Measurements from ENCODE around the gene EIF4E1B. TPM values are rescaled to one million over a fixed set of nuclear protein-coding genes. Genes with fewer than 3 reads are reported as not detected.
A peak's percentile ranks its signal among the peaks of the same experiment; 100 is the strongest.

EIF4E1B gene
- polyA plus RNA-seq, 2 donors, result not detected

DNA sequence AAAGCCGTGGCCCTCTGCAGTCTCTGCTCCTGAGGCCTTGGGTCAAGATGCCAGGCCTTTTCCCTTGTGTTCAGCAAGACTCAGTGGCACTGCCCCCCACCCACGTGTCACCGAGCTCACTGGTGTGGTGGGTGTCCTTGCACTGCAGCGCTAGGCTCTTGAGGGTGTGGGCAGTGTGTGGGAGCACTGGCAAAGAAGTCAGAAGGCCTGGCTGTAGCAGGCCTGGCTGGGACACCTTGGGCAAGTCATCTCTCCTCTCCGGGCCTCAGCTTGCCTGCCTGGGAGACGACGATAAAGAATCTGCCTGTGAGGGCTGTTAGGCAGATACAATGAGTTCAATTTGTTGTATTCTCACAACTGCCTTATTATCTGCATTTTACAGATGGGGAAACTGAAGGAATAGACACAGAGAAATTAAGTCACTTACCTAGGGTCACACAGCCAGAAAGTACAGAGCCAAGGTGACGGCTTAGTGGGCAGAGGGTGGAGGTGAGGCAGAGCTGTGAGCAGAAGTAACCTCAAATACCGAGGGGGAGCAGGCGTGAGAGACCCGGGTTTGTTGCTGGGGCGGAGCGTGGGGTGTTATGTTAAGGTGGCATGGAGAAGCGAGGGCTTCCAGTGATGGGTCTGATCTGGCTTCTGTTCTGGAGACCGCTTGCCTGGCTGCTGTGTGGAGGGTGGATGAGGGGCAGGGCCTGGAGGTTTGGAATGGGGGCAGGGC lies 18.2 kb downstream of the EIF4E1B start:
- H3K36me3 ChIP-seq (ENCODE audit: control insufficient read depth in 2 of 2, insufficient read depth in 2 of 2, low read length in 1 of 2), result peaks cover 0 to 9% of the 10 kb centered on the region in 2 donors
- H3K4me1 ChIP-seq (ENCODE audit: control insufficient read depth in 2 of 2, insufficient read depth in 2 of 2, low read length in 1 of 2), result peaks cover 12 to 17% of the 10 kb centered on the region in 2 donors
- no peaks in the 10 kb centered on the region for H3K27me3 ChIP-seq (ENCODE audit: control insufficient read depth in 1 of 2, insufficient read depth in 2 of 2, low read length in 2 of 2)
- WGBS, 2 donors, result 60 to 61% methylated on average over 15 of the region's 15 CpGs
- H3K27ac ChIP-seq (ENCODE audit: low read depth in 2 of 2, low read length in 1 of 2), result peak overlapping the region in 1 of 2 donors; percentile 56
- H3K9me3 ChIP-seq (ENCODE audit: control insufficient read depth in 2 of 2, insufficient read depth in 1 of 2, low read depth in 1 of 2, low read length in 1 of 2), result no peaks in the 10 kb centered on the region
- peak overlapping the region; percentile 20 to 80 for H3K4me3 ChIP-seq (ENCODE audit: low read depth in 1 of 2, low read length in 2 of 2)

GRCh38 chr5:176650354-176650884 lies 19.9 kb downstream of the EIF4E1B start:
- no peaks in the 10 kb centered on the region for H3K27me3 ChIP-seq (ENCODE audit: control insufficient read depth in 1 of 2, insufficient read depth in 2 of 2, low read length in 2 of 2)
- peaks cover 8 to 23% of the 10 kb centered on the region in 2 donors for H3K4me1 ChIP-seq (ENCODE audit: control insufficient read depth in 2 of 2, insufficient read depth in 2 of 2, low read length in 1 of 2)
- no peak overlapping the region for H3K27ac ChIP-seq (ENCODE audit: low read depth in 2 of 2, low read length in 1 of 2)
- no peak overlapping the region for H3K4me3 ChIP-seq (ENCODE audit: low read depth in 1 of 2, low read length in 2 of 2)
- H3K9me3 ChIP-seq (ENCODE audit: control insufficient read depth in 2 of 2, insufficient read depth in 1 of 2, low read depth in 1 of 2, low read length in 1 of 2), result no peaks in the 10 kb centered on the region
- peaks cover 0 to 9% of the 10 kb centered on the region in 2 donors for H3K36me3 ChIP-seq (ENCODE audit: control insufficient read depth in 2 of 2, insufficient read depth in 2 of 2, low read length in 1 of 2)
- 74 to 78% methylated on average over 8 of the region's 8 CpGs for WGBS, 2 donors

DNA sequence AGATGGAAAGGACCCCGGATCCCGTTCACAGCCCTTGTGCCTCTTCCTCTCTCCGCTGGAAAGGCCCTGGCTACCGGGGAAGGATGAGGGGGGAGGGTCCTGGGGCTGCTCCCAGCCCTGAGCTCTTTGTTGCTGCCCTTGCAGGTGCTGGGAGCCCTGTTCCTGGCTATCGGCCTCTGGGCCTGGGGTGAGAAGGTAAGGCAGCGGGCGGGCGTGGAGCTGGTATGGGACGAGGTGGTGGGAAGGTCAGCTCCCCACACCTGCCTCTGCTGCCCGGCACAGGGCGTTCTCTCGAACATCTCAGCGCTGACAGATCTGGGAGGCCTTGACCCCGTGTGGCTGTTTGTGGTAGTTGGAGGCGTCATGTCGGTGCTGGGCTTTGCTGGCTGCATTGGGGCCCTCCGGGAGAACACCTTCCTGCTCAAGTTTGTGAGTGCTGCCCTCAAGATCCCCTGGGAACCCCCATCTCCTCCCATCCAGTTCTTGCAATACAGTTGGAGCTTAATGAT lies 21.1 kb downstream of the EIF4E1B start:
- peaks cover 0 to 16% of the 10 kb centered on the region in 2 donors for H3K36me3 ChIP-seq (ENCODE audit: control insufficient read depth in 2 of 2, insufficient read depth in 2 of 2, low read length in 1 of 2)
- H3K4me1 ChIP-seq (ENCODE audit: control insufficient read depth in 2 of 2, insufficient read depth in 2 of 2, low read length in 1 of 2), result peaks cover 8 to 23% of the 10 kb centered on the region in 2 donors
- 93% methylated on average over 17 of the region's 17 CpGs for WGBS, 2 donors
- no peak overlapping the region for H3K4me3 ChIP-seq (ENCODE audit: low read depth in 1 of 2, low read length in 2 of 2)
- H3K27ac ChIP-seq (ENCODE audit: low read depth in 2 of 2, low read length in 1 of 2), result no peak overlapping the region
- H3K27me3 ChIP-seq (ENCODE audit: control insufficient read depth in 1 of 2, insufficient read depth in 2 of 2, low read length in 2 of 2), result no peaks in the 10 kb centered on the region
- no peaks in the 10 kb centered on the region for H3K9me3 ChIP-seq (ENCODE audit: control insufficient read depth in 2 of 2, insufficient read depth in 1 of 2, low read depth in 1 of 2, low read length in 1 of 2)

- Histone ChIP-seq H3K27me3 (ENCODE audit: control insufficient read depth in 1 of 2, insufficient read depth in 2 of 2, low read length in 2 of 2) (no peaks in the 10 kb centered on the region), H3K36me3 (ENCODE audit: control insufficient read depth in 2 of 2, insufficient read depth in 2 of 2, low read length in 1 of 2) (peaks cover 0 to 19% of the 10 kb centered on the region in 2 donors)
Measured at GRCh38 chr5:176652136-176652535, 21.7 kb downstream of the EIF4E1B start.

GRCh38 chr5:176653401-176654385 lies 23.2 kb downstream of the EIF4E1B start:
- peaks cover 0 to 17% of the 10 kb centered on the region in 2 donors for H3K4me1 ChIP-seq (ENCODE audit: control insufficient read depth in 2 of 2, insufficient read depth in 2 of 2, low read length in 1 of 2)
- H3K36me3 ChIP-seq (ENCODE audit: control insufficient read depth in 2 of 2, insufficient read depth in 2 of 2, low read length in 1 of 2), result peaks cover 0 to 22% of the 10 kb centered on the region in 2 donors
- WGBS, 2 donors, result 60 to 64% methylated on average over 18 of the region's 18 CpGs
- no peaks in the 10 kb centered on the region for H3K9me3 ChIP-seq (ENCODE audit: control insufficient read depth in 2 of 2, insufficient read depth in 1 of 2, low read depth in 1 of 2, low read length in 1 of 2)
- peak overlapping the region in 1 of 2 donors; percentile 39 for H3K27ac ChIP-seq (ENCODE audit: low read depth in 2 of 2, low read length in 1 of 2)
- H3K27me3 ChIP-seq (ENCODE audit: control insufficient read depth in 1 of 2, insufficient read depth in 2 of 2, low read length in 2 of 2), result no peaks in the 10 kb centered on the region
- H3K4me3 ChIP-seq (ENCODE audit: low read depth in 1 of 2, low read length in 2 of 2), result no peak overlapping the region

More at GRCh38 chr5:176652136-176652535, 21.7 kb downstream of the EIF4E1B start:
- Histone ChIP-seq H3K4me1 (ENCODE audit: control insufficient read depth in 2 of 2, insufficient read depth in 2 of 2, low read length in 1 of 2) (peaks cover 8 to 21% of the 10 kb centered on the region in 2 donors), H3K4me3 (ENCODE audit: low read depth in 1 of 2, low read length in 2 of 2) (no peak overlapping the region), H3K9me3 (ENCODE audit: control insufficient read depth in 2 of 2, insufficient read depth in 1 of 2, low read depth in 1 of 2, low read length in 1 of 2) (no peaks in the 10 kb centered on the region), H3K27ac (ENCODE audit: low read depth in 2 of 2, low read length in 1 of 2) (no peak overlapping the region)
- 78 to 80% methylated on average over 8 of the region's 8 CpGs for WGBS, 2 donors

DNA sequence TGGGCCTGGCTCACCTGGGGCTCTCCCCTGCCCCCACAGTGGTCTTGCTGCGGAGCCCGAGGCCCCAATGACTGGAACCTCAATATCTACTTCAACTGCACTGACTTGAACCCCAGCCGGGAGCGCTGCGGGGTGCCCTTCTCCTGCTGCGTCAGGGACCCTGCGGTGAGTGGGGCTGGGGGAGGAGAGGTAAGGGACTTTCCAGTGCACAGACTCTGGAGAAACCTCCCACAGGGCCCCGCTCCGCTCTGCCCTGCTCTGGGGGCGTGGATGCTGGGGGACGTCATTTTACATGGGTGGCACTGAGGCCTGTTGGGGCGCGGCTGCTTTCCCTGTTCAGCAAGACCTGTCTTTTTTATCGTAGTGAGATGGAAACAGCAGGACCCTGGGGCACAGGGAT lies 24.4 kb downstream of the EIF4E1B start:
- Histone ChIP-seq H3K4me3 (ENCODE audit: low read depth in 1 of 2, low read length in 2 of 2) (no peak overlapping the region), H3K27ac (ENCODE audit: low read depth in 2 of 2, low read length in 1 of 2) (no peak overlapping the region), H3K4me1 (ENCODE audit: control insufficient read depth in 2 of 2, insufficient read depth in 2 of 2, low read length in 1 of 2) (peaks cover 0 to 18% of the 10 kb centered on the region in 2 donors), H3K9me3 (ENCODE audit: control insufficient read depth in 2 of 2, insufficient read depth in 1 of 2, low read depth in 1 of 2, low read length in 1 of 2) (no peaks in the 10 kb centered on the region), H3K27me3 (ENCODE audit: control insufficient read depth in 1 of 2, insufficient read depth in 2 of 2, low read length in 2 of 2) (no peaks in the 10 kb centered on the region), H3K36me3 (ENCODE audit: control insufficient read depth in 2 of 2, insufficient read depth in 2 of 2, low read length in 1 of 2) (peaks cover 0 to 22% of the 10 kb centered on the region in 2 donors)
- 91 to 93% methylated on average over 14 of the region's 14 CpGs for WGBS, 2 donors

- H3K36me3 ChIP-seq (ENCODE audit: control insufficient read depth in 2 of 2, insufficient read depth in 2 of 2, low read length in 1 of 2), result peaks cover 0 to 22% of the 10 kb centered on the region in 2 donors
- no peak overlapping the region for H3K27ac ChIP-seq (ENCODE audit: low read depth in 2 of 2, low read length in 1 of 2)
- H3K4me1 ChIP-seq (ENCODE audit: control insufficient read depth in 2 of 2, insufficient read depth in 2 of 2, low read length in 1 of 2), result peaks cover 0 to 12% of the 10 kb centered on the region in 2 donors
- no peaks in the 10 kb centered on the region for H3K27me3 ChIP-seq (ENCODE audit: control insufficient read depth in 1 of 2, insufficient read depth in 2 of 2, low read length in 2 of 2)
- no peak overlapping the region for H3K4me3 ChIP-seq (ENCODE audit: low read depth in 1 of 2, low read length in 2 of 2)
- H3K9me3 ChIP-seq (ENCODE audit: control insufficient read depth in 2 of 2, insufficient read depth in 1 of 2, low read depth in 1 of 2, low read length in 1 of 2), result no peaks in the 10 kb centered on the region
- 91 to 93% methylated on average over 13 of the region's 13 CpGs for WGBS, 2 donors
Measured at GRCh38 chr5:176656467-176656990, 26.1 kb downstream of the EIF4E1B start.

DNA sequence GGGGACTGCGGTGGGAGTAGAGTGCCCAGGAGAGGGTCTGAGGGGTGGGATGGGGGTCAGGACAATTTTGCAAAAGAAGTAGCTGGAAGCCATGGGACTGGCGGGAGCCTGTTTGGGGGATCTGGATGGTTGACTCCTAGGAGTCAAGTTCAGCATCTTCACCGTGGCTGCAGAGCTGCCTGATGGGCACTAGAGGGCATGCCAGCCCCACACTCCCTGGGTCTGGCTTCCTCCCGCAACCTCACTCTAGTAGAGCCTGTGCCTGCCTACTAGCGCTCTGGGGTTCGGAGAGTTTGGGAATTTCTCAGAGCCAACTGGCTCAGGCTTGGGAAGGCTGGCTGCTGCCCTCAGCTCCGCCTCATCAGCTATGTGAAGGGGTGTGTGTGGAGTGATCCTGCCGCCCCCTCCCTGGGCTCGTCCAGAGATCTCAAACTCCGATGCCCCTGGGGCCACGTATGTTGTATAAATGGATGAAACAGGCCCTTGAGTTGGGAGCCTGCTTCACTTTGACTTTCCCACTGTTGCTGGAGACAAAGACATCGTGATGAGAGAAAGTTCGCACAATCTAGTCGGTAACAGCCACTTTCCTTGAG lies 27.6 kb downstream of the EIF4E1B start:
- H3K4me3 ChIP-seq (ENCODE audit: low read depth in 1 of 2, low read length in 2 of 2), result no peak overlapping the region
- peaks cover 0 to 12% of the 10 kb centered on the region in 2 donors for H3K4me1 ChIP-seq (ENCODE audit: control insufficient read depth in 2 of 2, insufficient read depth in 2 of 2, low read length in 1 of 2)
- 48% methylated on average over 14 of the region's 14 CpGs for WGBS, 2 donors
- H3K27me3 ChIP-seq (ENCODE audit: control insufficient read depth in 1 of 2, insufficient read depth in 2 of 2, low read length in 2 of 2), result no peaks in the 10 kb centered on the region
- H3K9me3 ChIP-seq (ENCODE audit: control insufficient read depth in 2 of 2, insufficient read depth in 1 of 2, low read depth in 1 of 2, low read length in 1 of 2), result no peaks in the 10 kb centered on the region
- peaks cover 0 to 16% of the 10 kb centered on the region in 2 donors for H3K36me3 ChIP-seq (ENCODE audit: control insufficient read depth in 2 of 2, insufficient read depth in 2 of 2, low read length in 1 of 2)
- no peak overlapping the region for H3K27ac ChIP-seq (ENCODE audit: low read depth in 2 of 2, low read length in 1 of 2)
